ENCODE results near the gene PRG2. TPM values are rescaled to one million over a fixed set of nuclear protein-coding genes. Genes with fewer than 3 reads are reported as not detected.

The PRG2 gene
- total RNA-seq, 6 donors from 2014 or later, result 0.30 to 2.6 (median 1.6) TPM; not detected in 2

GRCh38 chr11:57357856-57358255 lies 32.6 kb downstream of the PRG2 start:
- no peak overlapping the region for H3K4me3 ChIP-seq
- H3K4me1 ChIP-seq, result peaks cover 0 to 6% (median 2%) of the 10 kb centered on the region in 4 donors
- no peaks in the 10 kb centered on the region for H3K9me3 ChIP-seq
- WGBS, 2 donors, result 35 to 38% methylated on average over 6 of the region's 6 CpGs
- ATAC-seq (ENCODE audit: low FRiP score in 2 of 2) (no peak), DNase-seq (no peak)
- H3K27me3 ChIP-seq, result no peaks in the 10 kb centered on the region
- peak overlapping the region in 1 of 4 donors; percentile 27 for H3K27ac ChIP-seq
- no peak for TF ChIP-seq POLR2AphosphoS5 (IDR thresholded peaks at IDR 0.05)
- no peak for TF ChIP-seq CTCF (IDR thresholded peaks at IDR 0.05)
- TF ChIP-seq POLR2A (IDR thresholded peaks at IDR 0.05), result no peak
- no peak for TF ChIP-seq EP300 (IDR thresholded peaks at IDR 0.05)
- no peaks in the 10 kb centered on the region for H3K36me3 ChIP-seq

- DNase-seq (no peak), ATAC-seq (ENCODE audit: low FRiP score in 2 of 2) (no peak)
- Histone ChIP-seq H3K4me3 (no peak overlapping the region), H3K27me3 (no peaks in the 10 kb centered on the region), H3K4me1 (peaks cover 0 to 6% (median 2%) of the 10 kb centered on the region in 4 donors), H3K27ac (peak overlapping the region in 1 of 4 donors; percentile 27), H3K9me3 (no peaks in the 10 kb centered on the region), H3K36me3 (no peaks in the 10 kb centered on the region)
- WGBS, 2 donors, result 89 to 94% methylated on average over 3 of the region's 3 CpGs
- TF ChIP-seq CTCF (IDR thresholded peaks at IDR 0.05) (no peak), POLR2AphosphoS5 (IDR thresholded peaks at IDR 0.05) (no peak), POLR2A (IDR thresholded peaks at IDR 0.05) (no peak), EP300 (IDR thresholded peaks at IDR 0.05) (no peak)
Observed at GRCh38 chr11:57357310-57357709, 33.1 kb downstream of the PRG2 start.

GRCh38 chr11:57356268-57356667 lies 34.2 kb downstream of the PRG2 start:
- Histone ChIP-seq H3K4me1 (peaks cover 0 to 6% (median 2%) of the 10 kb centered on the region in 4 donors), H3K36me3 (no peaks in the 10 kb centered on the region), H3K27ac (no peak overlapping the region), H3K27me3 (no peaks in the 10 kb centered on the region), H3K4me3 (no peak overlapping the region), H3K9me3 (no peaks in the 10 kb centered on the region)
- no peak for DNase-seq
- WGBS, 2 donors, result 51 to 52% methylated on average over 9 of the region's 9 CpGs
- ATAC-seq (ENCODE audit: low FRiP score in 2 of 2), result no peak
- TF ChIP-seq POLR2A (IDR thresholded peaks at IDR 0.05) (no peak), CTCF (IDR thresholded peaks at IDR 0.05) (no peak), EP300 (IDR thresholded peaks at IDR 0.05) (no peak), POLR2AphosphoS5 (IDR thresholded peaks at IDR 0.05) (no peak)

- H3K27ac ChIP-seq, result no peak overlapping the region
- no peaks in the 10 kb centered on the region for H3K9me3 ChIP-seq
- H3K36me3 ChIP-seq, result no peaks in the 10 kb centered on the region
- DNase-seq (no peak), ATAC-seq (ENCODE audit: low FRiP score in 2 of 2) (peak; percentile 40 to 52)
- 50 to 86% methylated on average over 6 of the region's 6 CpGs for WGBS, 2 donors
- no peaks in the 10 kb centered on the region for H3K27me3 ChIP-seq
- H3K4me3 ChIP-seq, result no peak overlapping the region
- peaks cover 3 to 6% (median 4%) of the 10 kb centered on the region in 4 donors for H3K4me1 ChIP-seq
- TF ChIP-seq POLR2AphosphoS5 (IDR thresholded peaks at IDR 0.05), result no peak
Observed at GRCh38 chr11:57354699-57355098, 35.8 kb downstream of the PRG2 start.

- ATAC-seq (ENCODE audit: low FRiP score in 2 of 2), result no peak
- TF ChIP-seq EP300 (IDR thresholded peaks at IDR 0.05), result no peak
- no peak for TF ChIP-seq CTCF (IDR thresholded peaks at IDR 0.05)
- no peak for TF ChIP-seq POLR2A (IDR thresholded peaks at IDR 0.05)
- TF ChIP-seq POLR2AphosphoS5 (IDR thresholded peaks at IDR 0.05), result no peak
- H3K36me3 ChIP-seq, result no peaks in the 10 kb centered on the region
- no peak overlapping the region for H3K27ac ChIP-seq
- peaks cover 3 to 6% (median 6%) of the 10 kb centered on the region in 4 donors for H3K4me1 ChIP-seq
- no peaks in the 10 kb centered on the region for H3K27me3 ChIP-seq
- no peaks in the 10 kb centered on the region for H3K9me3 ChIP-seq
- DNase-seq, result no peak
- WGBS, 2 donors, result 73 to 80% methylated on average over 4 of the region's 4 CpGs
- no peak overlapping the region for H3K4me3 ChIP-seq
Observed at GRCh38 chr11:57353852-57354251, 36.6 kb downstream of the PRG2 start.

Data from upper lobe of left lung (tissue), 6 donors.